Stimulated activated CD8-positive, alpha-beta memory T cell treated with anti-CD3 and anti-CD28 coated beads, Interleukin-7, amount 100 ng/mL, for 4 hours (primary cell): ENCODE measurements around the gene RNF225.
"Not testable (repeated sequence)": the region's sequence is repeated elsewhere in the genome, so short reads cannot be mapped to it uniquely, and the experiment has no call there.

ENCODE experiments used
- DNase-seq, 2 donors: peaks; one replicate each; pipeline ENCODE4 v3.0.0-alpha.2; 2020; ENCODE audit warnings: low read depth in 2 of 2

Gene RNF225

DNA sequence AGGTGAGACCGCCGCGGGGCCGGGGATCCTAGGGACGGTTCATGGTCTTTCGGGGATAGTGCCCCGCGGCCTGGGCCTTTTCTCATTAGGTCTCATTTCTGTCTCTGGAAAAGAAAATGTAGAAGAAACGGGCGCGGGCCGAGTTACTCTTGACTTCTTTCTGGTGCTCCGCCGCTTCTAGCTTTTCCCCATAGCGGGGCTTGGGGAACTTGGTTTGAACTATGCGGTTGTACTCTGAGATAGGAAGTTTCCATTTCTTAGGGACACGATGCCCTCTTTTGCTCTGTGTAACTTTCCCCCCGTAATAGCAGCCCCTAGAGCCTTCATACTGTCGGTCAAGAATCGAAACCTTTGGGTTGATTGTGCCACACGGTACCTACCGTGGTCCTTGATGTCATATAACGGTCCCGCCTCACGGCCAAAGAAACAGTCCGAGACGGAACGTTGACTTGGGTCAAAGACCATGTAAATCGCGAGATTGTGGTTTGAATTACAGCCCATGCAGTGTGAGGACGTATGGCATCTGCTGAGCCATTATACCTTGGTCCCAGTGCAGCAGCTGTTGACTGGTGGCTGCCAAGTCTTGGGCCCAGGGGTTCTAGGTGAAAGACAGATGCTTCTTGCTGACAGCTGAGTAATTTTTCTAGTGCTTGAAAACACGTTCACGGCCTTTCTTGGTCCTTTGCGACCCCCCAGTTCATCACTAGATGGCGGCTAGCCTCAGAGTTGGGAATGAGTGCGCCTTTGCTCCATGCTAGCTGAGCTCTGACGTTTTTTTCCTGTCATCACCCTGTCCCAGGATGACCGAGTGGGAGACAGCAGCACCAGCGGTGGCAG lies 7.9 kb upstream of the RNF225 start:
- no peak for DNase-seq

- DNase-seq = no peak
These were observed 7.3 kb upstream of the RNF225 start for GRCh38 chr19:58388175-58388526.

- no peak for DNase-seq
These were observed 2.3 kb upstream of the RNF225 start for GRCh38 chr19:58392945-58393724.

DNA sequence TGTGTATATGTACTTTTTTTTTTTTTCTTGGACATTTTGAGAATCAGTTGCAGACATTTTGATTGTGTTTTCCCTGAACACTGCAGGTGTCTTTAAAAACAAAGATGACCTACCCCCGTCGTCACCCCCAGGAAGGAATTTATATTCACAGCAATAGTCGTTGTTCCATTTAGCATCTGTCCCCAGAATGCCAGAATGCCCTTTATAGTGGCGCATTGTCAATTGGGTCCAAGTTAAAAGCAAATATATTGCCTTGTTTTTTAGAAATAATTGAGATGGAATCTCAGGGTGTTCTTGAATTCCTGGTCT lies 1.8 kb upstream of the RNF225 start:
- DNase-seq = no peak

DNA sequence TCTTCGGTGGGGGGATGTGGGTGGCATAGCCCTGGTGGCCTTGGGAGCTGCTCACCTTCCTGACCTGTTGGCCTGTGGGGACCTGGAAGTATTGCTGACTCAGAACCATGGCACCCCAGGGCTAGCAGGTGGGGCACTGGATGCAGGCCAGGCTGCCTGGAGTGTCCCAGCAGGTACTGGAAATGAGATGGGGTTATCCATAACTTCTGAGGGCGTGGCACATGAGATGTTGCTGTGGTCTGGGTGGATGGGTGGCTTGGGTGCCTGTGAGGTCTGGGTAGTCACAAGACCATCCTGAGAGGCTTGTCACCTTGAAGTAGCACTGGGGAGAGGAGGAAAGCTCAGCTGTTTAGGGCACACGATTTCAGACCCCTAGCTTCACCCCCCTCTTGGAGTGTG lies 636 bp upstream of the RNF225 start:
- DNase-seq = no peak

DNA sequence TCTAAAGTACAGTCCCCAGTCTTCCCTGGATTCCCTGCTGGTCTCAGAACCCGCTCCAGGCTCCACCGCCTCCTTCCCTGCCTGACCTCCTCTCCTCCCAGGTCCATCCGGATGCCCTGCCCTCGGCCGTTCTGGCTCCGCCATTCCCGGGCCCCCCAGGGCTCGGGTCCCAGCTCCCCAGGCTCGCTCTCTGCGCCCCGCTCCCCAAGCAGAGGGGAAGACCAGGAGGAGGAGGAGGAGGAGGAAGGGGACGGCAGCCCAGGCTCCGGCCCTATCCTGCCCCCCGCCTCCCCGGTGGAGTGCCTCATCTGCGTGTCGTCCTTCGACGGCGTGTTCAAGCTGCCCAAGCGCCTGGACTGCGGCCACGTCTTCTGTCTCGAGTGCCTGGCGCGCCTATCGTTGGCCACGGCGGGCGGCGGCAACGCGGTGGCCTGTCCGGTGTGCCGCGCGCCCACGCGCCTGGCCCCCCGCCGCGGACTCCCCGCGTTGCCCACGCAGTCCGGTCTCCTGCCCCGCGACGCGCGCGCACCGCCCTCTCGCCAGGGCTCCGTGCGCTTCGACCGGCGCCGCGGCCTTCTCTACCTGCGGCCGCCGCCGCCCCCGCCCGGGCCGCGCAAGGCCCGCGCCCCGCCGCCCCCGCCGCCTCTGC lies 647 bp downstream of the RNF225 start:
- no peak for DNase-seq

DNA sequence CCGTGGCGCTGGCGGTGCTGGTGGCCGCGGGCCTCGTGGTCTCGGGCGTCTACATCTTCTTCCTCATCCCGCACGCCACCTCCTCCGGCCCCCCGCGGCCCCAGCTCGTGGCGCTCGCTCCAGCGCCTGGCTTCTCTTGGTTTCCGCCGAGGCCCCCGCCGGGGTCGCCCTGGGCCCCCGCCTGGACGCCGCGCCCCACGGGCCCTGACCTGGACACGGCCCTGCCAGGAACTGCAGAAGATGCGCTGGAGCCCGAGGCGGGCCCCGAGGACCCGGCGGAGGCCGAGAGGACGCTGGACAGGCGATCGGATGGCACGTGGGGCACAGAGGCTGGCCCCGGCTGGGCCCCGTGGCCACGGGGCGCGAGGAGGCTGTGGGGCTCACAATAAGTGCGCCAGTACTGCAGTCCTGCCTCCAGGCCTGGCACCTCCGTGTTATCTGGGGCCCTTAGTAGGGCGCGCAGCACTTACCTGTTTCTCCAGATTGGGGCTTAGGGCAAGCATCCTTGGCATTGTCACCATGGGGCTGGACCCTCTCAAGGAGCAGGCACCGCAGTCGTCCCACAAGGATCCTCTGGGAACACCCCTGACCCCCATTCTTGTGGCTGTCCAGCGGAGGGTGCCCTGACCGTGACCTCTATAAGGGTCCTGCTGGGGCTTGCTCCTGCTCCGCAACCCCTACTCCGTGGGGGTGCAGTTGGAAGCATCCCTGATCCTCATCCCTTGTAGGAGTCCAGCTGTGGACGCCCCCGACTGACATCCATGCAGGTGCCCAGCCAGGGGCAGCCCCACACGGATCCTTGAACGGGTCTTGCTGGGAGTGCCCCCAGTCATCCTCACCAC lies 1.5 kb downstream of the RNF225 start:
- no peak for DNase-seq

DNA sequence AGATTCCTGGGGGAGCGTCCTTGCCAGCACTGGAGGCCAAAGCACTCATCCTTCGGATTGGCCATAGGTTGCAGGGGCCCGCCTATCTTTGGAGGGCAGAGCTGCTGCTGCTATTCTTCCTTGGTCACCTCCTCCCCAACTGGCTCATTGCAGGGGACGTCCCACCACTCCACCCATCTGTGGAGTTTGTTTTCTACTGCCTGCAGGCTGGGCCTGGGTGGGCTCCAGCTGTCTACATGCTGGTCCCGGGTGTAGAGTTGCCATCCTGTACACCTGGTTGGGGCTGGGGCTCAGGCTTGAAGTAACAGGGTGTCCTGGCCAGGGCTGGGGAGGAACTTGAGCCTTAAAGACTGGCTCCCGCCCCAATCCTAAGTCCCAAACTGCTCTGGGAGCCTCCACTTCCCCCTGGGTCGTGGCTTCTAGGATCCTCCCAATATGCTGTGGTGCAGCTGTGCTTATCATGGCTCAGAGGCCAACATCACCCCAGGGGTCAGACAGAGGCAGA lies 2.1 kb downstream of the RNF225 start:
- DNase-seq = no peak

- no peak for DNase-seq
These were observed 2.6 kb downstream of the RNF225 start for GRCh38 chr19:58398087-58398486.

DNA sequence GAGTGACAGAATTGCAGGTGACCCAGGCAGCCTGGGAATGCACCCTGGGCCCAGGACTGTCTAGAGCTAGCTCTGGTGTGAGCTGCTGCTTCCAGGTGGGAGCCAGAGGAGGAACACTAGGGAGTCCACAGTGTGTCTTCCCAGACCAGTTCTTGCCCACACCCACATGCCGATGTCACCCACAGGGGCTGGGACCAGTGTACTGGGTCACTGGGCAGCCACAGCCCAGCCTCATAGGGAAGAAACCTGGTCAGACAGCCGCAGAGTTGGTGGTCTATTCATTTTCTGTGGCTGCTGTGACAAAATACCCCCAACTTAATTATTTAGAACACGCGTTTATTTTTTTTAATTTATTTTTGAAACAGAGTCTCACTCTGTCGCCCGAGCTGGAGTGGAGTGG lies 3.1 kb downstream of the RNF225 start:
- no peak for DNase-seq

DNA sequence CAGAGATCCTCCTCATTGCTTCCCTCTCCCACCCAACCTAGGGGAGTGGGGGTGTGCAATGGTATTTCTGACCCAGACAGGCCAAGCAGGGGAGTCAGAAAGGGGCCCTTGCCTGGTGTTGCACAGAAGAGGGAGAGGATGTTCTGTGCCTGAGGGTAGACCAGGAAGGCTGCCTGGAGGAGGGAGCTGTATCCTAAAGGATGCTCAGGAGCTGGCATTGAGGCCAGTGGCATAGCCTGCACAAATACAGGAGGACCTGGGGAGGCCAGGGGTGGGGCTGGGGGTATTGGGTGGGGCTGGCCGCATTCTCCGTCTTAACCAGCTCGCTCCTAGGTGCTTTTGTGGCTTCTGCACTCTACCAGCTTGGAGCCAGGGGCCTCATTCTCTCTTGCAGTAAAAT lies 4.4 kb downstream of the RNF225 start:
- DNase-seq = no peak

- DNase-seq = no peak
These were observed 5.0 kb downstream of the RNF225 start for GRCh38 chr19:58400316-58400915.

DNA sequence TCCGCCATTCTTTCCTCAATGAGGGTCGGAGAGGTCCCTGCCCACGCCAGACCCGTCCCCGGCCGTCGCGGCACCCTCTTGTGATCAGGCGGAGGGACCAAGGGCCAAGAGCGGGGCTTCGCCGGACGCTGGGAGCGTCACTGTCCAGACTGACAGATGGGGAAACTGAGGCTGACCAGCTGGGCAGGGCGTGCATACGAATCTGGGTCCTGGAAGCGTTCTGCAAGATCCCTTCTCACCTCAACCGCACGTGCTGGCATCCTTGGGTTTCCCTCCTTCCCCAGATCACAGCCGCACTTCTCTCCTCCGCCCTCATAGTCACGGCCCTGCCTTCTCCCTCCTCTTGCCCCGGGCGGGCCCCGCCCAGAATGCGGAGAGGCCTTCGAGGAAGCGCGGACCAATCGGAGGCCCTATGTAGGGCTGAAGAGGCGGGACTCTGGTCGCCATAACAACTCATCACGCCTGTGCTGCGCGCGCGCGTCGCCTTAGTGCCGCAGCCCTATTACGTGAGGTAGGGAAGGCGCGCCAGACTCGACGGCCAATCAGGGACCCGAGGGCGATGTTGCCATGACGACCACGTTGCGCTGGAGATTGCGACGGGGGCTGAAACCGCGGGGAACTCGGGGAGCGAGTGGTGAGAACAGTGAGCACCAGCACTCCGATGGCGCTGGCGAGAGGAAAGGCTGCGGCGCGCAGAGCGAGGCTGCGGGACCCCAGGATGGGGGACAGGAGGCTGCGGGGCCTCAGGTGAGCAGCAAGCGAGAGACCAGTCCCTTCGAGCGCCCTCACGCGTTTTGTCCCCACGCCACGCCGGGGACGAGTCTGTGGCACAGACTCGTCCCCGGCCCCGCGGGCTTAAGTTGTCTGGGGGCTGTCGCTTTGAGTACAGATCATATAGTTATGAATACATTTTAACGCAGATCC lies 5.7 kb downstream of the RNF225 start:
- peak; percentile 99 for DNase-seq

GRCh38 chr19:58401840-58402421 lies 6.5 kb downstream of the RNF225 start:
- DNase-seq = no peak

DNA sequence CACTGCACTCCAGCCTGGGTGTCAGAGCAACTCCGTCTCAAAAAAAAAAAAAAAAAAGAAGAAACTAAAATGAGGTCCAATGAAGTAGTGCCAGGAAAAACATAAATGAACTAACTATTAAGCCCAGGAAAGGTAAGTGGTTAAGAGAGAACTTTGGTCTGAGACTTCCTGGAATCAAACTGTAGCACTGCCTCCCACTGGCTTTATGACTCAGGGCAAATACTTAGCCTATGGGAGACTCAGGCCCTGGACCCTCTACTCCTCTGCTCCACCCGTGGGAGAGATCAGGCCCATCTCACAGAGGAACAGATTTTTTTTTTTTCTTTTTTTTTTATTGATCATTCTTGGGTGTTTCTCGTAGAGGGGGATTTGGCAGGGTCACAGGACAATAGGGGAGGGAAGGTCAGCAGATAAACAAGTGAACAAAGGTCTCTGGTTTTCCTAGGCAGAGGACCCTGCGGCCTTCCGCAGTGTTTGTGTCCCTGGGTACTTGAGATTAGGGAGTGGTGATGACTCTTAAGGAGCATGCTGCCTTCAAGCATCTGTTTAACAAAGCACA lies 8.5 kb downstream of the RNF225 start:
- not testable (repeated sequence) for DNase-seq

DNA sequence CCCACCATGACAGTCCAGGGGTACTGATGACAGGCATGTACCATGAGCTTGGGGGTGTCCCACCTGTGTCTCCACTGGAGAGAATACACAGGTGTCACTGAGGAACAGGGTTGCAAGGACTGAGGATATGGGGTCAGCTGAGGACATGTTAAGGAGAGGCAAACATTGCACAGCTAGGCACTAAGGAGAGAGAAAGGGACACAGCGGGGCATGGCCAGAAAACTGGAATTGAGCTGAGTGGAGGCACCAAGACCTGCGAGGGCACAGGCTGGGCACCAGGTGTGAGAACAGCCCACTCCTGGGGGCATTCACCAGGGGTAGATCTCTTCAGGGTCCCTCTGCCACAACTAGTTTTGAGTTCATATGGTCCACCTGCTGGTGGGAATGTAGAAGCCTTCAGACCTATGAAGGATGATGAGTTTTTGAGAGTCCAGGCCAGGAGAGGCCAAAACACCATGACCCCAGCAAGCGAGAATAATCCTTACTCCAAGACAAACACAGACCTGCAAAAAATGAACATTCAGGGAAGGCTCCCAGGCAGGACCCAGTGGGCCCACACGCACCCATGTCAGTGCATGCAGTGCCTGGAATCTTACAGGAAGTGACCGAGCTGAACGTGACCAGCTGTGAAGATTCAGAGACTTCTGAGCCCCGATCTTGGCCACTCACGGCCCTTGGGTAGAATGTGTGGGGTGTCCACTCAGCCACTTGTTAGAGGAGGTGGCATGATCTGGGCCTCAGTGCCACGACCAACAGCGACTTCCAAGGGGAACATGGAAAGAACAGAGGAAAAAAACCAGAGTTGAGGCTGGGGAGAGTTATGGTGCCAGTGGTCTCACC lies 11.6 kb downstream of the RNF225 start:
- DNase-seq = no peak

DNA sequence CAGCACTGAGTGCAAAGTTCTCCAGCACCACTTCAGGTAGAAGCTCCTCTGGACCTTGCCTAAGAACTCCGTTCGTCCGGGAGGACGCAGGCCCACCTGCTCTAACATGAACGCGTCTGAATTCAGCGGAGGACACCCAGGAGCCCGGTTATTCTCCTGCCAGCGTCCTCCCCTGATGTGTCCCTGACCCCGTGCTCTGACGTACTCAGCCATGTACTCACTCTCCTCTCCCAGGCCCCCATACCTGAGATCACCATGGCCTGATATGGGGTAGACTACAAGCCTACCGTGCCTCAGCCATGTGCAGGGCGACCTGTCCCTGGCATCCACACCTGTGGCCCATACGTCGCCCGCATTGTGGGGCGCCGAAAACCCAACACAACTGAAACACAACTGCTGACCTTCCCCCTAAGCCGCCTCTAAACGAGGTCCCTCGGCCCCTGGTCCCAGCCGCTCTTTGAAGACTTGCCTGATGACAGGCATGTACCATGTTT lies 12.2 kb downstream of the RNF225 start:
- DNase-seq = no peak
